ENCODE measurements around the gene SMPDL3B. TPM values are rescaled to one million over a fixed set of nuclear protein-coding genes. Genes with fewer than 3 reads are reported as not detected.
A peak's percentile ranks its signal among the peaks of the same experiment; 100 is the strongest.
"Not testable (repeated sequence)": the region's sequence is repeated elsewhere in the genome, so short reads cannot be mapped to it uniquely, and the experiment has no call there.

The SMPDL3B gene
- total RNA-seq, 1 donor from 2014 or later = 2.7 TPM

GRCh38 chr1:27970401-27970800 lies 35.6 kb downstream of the SMPDL3B start:
- DNase-seq = no peak

DNA sequence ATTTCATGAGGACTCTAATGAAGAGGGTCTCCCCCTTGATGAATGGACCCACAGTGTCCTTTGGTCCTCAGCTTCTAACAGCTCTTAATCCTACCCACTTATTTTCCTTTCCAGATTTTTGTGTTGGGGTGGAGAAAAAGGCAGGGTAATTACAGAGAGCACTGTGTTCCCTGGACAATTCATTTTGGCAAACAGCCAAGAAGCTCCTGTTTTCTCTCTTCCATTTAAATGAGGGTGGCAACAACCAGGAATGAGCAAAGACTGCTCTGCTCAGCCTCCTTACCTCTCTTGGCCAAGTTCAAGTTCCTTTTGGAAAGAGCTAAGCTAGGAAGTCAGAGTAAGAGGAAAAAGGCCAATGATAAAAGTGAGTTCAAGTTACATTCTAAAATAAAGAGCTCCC lies 36.9 kb downstream of the SMPDL3B start:
- peak; percentile 51 for DNase-seq

GRCh38 chr1:27972141-27972540 lies 37.3 kb downstream of the SMPDL3B start:
- DNase-seq = no peak

DNA sequence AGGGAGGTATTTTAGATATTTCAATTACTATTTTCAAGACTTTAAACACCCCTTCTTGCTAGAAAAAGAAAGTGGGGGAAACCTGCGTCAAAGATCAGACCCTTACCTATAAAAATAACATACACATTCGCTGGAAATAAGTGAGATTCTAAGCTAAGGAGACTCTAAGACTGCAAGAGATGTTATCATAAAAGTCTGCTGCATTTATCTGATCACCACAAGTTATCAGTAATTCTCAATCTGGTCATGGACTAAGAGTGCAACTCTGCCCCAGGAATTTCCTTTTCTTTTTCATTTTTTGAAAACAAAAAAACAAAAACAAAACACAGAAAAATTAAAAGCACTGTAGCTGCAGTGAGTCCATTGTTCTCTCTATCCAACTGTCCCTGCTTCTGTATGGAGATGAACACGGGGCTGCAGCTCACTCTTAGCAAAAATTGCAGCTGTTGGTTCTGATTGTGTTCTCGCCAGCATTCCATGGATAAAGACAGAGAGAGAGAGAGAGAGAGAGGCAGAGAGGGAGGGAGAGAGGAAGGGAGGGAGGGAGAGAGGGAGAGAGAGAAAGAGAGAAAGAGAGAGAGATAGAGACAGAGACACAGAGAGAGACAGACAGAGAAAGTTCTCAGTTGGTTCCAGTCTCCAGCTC lies 39.1 kb downstream of the SMPDL3B start:
- DNase-seq = peak; percentile 67

DNA sequence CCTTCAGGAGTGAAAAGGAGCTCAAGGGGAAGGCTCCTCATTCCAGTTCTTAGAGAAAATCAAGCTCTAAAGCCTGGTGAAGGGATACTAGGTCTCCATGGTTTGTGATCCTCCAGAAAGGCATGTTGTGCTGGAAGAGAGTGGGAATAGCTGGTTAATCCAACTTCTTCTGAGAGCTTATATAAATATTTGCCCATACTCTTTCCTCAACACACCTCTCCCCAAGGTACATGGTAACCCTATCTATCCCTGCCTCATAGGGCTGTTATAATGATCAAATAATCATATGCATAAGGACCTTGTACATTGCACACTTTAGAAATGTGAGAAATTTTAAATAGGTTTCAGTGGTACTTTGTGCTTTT lies 39.6 kb downstream of the SMPDL3B start:
- no peak for DNase-seq

- peak; percentile 66 for DNase-seq
These were observed 44.5 kb downstream of the SMPDL3B start for GRCh38 chr1:27979151-27979858.

DNA sequence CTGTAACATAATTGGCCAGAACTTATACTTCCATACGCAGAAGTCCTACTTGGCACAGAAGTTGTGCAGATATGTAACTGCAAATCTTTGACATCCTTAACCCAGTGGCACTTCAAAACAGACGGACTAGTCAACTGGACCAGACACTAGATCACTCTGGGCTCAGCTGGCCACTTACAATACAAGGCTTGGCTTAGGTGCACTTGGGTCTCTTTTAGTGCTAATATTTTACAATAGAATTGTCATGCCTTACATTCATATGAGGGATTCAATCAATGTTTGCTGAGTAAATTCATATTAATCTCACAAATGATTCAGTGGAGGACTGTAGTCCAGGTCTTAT lies 45.0 kb downstream of the SMPDL3B start:
- DNase-seq = no peak

DNA sequence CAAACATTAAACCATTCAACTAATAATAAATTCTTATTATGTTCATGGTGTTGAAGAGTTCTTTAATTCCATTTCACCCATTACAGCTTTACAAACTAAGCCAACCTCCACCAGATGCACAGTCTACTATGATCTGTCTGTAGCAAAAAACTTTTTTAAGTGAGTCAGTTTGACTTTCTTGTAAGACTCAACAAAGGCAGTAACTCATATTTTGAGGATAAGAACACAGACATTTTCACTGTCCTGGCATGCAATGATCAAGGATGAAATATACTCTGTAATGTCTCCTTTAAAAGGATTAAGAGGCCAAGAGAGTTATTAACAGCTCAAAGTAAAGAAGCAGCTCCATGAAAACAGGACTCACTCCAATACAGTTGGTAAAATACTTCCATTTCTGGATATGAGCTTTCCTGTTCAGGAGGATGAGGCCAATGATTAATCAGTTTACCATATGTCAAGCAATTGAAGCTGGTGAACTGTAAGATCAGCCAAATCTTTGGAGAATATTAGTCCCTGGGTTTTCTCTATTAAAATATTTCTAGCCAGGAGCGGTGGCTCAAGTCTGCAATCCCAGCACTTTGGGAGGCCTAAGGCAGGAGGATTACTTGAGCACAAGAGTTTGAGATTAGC lies 45.5 kb downstream of the SMPDL3B start:
- DNase-seq = no peak

GRCh38 chr1:27981145-27981544 lies 46.3 kb downstream of the SMPDL3B start:
- DNase-seq = no peak

DNA sequence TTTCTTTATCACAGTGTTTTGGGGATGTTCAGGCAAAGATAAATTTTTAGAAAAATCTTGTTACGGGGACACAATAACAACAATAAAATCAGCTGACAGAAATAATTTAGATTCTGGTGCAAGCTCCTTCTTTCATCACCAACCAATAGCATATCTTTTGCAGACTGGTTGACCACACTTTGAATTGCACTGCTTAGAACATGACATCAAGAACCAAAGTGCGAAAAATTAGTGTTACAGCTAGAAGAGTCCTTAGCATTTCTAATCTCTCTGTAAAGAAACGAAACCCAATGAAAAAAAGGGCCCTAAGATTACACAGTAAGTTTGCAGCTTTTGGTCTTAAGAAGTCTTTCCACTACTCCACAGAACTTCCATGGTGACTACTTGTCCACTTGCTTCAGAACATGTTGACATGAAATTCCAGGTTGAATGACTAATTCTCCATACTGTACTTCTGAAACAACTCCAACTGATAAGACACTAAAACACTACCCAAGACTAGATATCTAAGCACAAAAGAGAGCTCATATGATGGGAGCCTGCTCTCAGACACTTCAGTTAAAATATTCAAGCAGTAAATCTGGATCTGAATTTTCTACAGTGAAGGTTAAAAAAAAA lies 56.2 kb downstream of the SMPDL3B start:
- no peak for DNase-seq

GRCh38 chr1:27992276-27992675 lies 57.5 kb downstream of the SMPDL3B start:
- DNase-seq = no peak

GRCh38 chr1:27993241-27993640 lies 58.4 kb downstream of the SMPDL3B start:
- no peak for DNase-seq

DNA sequence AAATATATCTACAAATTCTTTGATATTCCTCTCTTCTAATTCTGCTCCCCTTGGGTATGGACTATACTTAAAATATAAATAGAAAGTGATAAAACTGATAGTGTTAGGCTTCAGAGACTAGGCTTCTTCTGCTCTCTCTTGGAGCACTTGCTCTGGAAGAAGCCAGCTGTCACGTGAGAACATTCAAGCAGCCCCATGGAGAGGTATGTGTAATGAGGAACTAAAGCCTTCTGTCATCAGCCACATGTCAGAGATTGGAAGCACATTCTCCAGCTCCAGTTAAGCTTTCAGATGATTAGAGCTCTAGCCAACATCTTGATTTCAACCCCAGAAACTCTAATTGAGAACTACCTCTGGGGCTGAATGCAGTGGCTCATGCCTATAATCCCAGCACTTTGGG lies 59.3 kb downstream of the SMPDL3B start:
- DNase-seq = peak; percentile 45

GRCh38 chr1:27994526-27994925 lies 59.7 kb downstream of the SMPDL3B start:
- not testable (repeated sequence) for DNase-seq

- no peak for DNase-seq
These were observed 64.3 kb downstream of the SMPDL3B start for GRCh38 chr1:27999055-27999454.

DNA sequence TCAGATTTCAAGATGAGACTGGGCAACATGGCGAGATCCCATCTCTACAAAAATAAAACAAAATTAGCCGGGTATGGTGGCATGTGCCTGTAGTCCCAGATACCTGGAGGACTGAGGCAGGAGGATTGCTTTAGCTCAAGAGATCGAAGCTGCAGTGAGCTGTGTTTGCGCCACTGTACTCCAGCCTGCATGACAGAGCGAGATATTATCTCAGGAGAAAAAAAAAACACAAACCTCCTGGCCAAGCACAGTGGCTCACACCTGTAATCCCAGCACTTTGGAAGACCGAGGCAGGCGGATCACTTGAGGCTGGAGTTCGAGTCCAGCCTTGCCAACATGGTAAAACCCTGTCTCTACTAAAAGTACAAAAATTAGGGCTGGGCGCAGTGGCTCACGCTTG lies 67.8 kb downstream of the SMPDL3B start:
- no peak for DNase-seq

- not testable (repeated sequence) for DNase-seq
These were observed 68.3 kb downstream of the SMPDL3B start for GRCh38 chr1:28003117-28003516.

Other genes with a start within 250 kb of the SMPDL3B start
- gene FAM76A, start 209.0 kb upstream of the SMPDL3B start, total RNA-seq = 18.1 TPM
- gene STX12, start 161.8 kb upstream of the SMPDL3B start, total RNA-seq = 45.0 TPM
- 32.9 TPM for gene PPP1R8, start 104.2 kb upstream of the SMPDL3B start, total RNA-seq
- 8.0 TPM for gene THEMIS2, start 62.5 kb upstream of the SMPDL3B start, total RNA-seq
- gene RPA2, start 20.4 kb upstream of the SMPDL3B start, total RNA-seq = 44.4 TPM
- gene XKR8, start 25.0 kb downstream of the SMPDL3B start, total RNA-seq = 6.9 TPM
- gene EYA3, start 153.6 kb downstream of the SMPDL3B start, total RNA-seq = 15.1 TPM
- 1.3 TPM for gene PTAFR, start 241.7 kb downstream of the SMPDL3B start, total RNA-seq